Fibroblast of mammary gland (primary cell): ENCODE data around the gene EIF3F.
"Not testable (repeated sequence)": the region's sequence is repeated elsewhere in the genome, so short reads cannot be mapped to it uniquely, and the experiment has no call there.

Experiments used
- DNase-seq: peaks from one replicate; pipeline ENCODE4 v3.0.0-alpha.2; 2010; ENCODE audit warnings: low read depth
- H3K4me3 ChIP-seq: 2 replicates; pipeline ENCODE4 v1.5.1; 2011; ENCODE audit warnings: low read depth, mild to moderate bottlenecking, low read length, moderate library complexity; ENCODE audit not compliant: control insufficient read depth
- CTCF ChIP-seq: conservative IDR thresholded peaks from 2 replicates; pipeline ENCODE4 v1.5.1; 2011; ENCODE audit warnings: low read depth, low read length, inconsistent platforms; ENCODE audit not compliant: control insufficient read depth, insufficient read depth

Gene EIF3F

DNA sequence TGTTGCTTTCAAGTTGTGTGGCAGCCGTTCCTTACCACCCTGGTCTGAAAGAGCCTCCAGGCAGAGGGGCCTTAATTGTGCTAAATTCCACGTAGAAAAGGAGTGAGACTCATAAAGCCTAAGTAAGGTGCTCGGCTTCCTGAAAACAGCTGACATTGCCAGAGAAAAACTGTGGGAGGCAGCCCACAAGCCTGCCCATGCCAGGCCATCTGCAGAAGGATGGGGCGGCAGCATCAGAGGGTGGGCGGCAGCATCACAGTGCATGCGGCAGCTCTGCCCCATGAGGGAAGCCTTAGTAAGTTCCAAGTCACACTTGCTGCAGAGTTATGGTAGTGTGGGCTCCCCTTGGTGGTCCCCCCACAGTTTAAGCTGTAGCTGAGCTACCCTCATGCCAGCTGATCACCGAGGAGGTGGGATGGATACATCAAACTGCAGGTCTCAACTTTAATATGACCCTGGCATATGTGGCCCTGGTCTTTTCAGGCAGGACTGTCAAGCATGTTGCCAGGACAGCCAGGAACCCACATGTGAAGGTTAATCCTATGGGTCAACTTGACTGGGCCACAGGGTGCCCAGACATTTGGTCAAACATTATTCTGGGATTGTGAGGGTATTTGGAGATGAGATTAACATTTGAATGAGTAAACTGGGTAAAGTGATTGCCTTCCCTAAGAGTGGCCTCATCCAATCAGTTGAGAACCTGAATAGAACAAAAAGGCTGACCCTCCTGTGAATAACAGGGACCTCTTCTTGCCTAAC lies 3.1 kb upstream of the EIF3F start:
- no peak for TF ChIP-seq CTCF
- DNase-seq = no peak
- no peak overlapping the region for H3K4me3 ChIP-seq

DNA sequence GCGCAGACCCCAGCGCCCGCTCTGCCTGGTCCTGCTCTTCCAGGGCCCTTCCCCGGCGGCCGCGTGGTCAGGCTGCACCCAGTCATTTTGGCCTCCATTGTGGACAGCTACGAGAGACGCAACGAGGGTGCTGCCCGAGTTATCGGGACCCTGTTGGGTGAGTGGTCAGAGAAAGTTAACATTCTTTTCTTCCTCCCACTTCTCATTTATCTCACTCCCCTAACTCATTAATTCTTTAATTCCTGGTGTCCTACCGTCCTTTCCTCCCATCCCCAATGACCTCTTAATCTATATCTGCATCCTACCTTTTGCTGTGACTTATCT lies 385 bp downstream of the EIF3F start:
- peak overlapping the region; percentile 95 for H3K4me3 ChIP-seq
- not testable (repeated sequence) for DNase-seq

DNA sequence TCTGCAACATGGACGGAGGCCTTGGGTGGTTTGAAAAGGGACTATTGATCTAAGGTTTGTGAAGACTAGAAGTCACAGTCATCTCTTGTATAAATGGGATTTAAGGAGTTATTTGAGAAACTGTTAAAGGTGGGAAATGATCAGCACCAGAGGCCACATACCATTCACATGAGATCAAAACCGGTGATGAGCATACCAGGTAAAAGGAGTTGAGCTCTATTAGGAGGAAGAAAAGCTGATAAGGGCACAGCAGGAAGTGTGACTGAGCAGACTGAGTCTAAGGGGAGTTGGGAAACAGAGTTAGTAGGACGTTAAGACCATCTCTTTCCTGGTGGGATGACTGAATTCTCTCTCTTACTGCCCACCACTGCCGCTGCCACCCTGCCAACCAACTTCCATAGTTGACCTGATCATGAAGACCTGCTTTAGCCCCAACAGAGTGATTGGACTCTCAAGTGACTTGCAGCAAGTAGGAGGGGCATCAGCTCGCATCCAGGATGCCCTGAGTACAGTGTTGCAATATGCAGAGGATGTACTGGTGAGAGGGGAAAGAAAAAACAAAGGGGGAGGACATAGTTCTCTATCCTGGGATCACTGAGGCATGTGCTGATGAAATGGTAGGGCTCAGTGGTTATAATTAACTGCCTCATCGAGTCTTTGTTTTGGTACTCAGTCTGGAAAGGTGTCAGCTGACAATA lies 7.6 kb downstream of the EIF3F start:
- DNase-seq = no peak
- TF ChIP-seq CTCF = no peak
- no peak overlapping the region for H3K4me3 ChIP-seq

- H3K4me3 ChIP-seq = no peak overlapping the region
- no peak for DNase-seq
- TF ChIP-seq CTCF = no peak
Observed at GRCh38 chr11:7999795-8000194, 12.7 kb downstream of the EIF3F start.

- no peak overlapping the region for H3K4me3 ChIP-seq
- no peak for DNase-seq
- no peak for TF ChIP-seq CTCF
Observed at GRCh38 chr11:8000390-8000789, 13.3 kb downstream of the EIF3F start.

- no peak for DNase-seq
- no peak overlapping the region for H3K4me3 ChIP-seq
- TF ChIP-seq CTCF = no peak
Observed at GRCh38 chr11:8002676-8003075, 15.5 kb downstream of the EIF3F start.

- H3K4me3 ChIP-seq = no peak overlapping the region
- no peak for TF ChIP-seq CTCF
- DNase-seq = no peak
Observed at GRCh38 chr11:8003187-8003586, 16.1 kb downstream of the EIF3F start.
